GM20000 (cell line): Measurements from ENCODE around the gene USP43.

Experiments used
- DNase-seq: peaks from one replicate; pipeline ENCODE4 v3.0.0; 2012; ENCODE audit warnings: low spot score
- CTCF ChIP-seq: IDR thresholded peaks from 2 replicates; pipeline ENCODE4 v1.5.1; 2012; ENCODE audit warnings: mild to moderate bottlenecking, control low read depth; ENCODE audit errors: extremely low read depth, missing control alignments

The USP43 gene

GRCh38 chr17:9729735-9730420, 84.6 kb downstream of the USP43 start:
- no peak for DNase-seq
- TF ChIP-seq CTCF = no peak

GRCh38 chr17:9750524-9750923, 105.2 kb downstream of the USP43 start:
- DNase-seq = no peak
- TF ChIP-seq CTCF = no peak

GRCh38 chr17:9755083-9755482, 109.8 kb downstream of the USP43 start:
- no peak for TF ChIP-seq CTCF
- no peak for DNase-seq

- TF ChIP-seq CTCF = no peak
- no peak for DNase-seq
These were observed 114.9 kb downstream of the USP43 start for GRCh38 chr17:9760266-9760665.

- DNase-seq = no peak
- no peak for TF ChIP-seq CTCF
These were observed 118.3 kb downstream of the USP43 start for GRCh38 chr17:9763643-9764042.

GRCh38 chr17:9765322-9765721, 120.0 kb downstream of the USP43 start:
- DNase-seq = no peak
- TF ChIP-seq CTCF = no peak

GRCh38 chr17:9766970-9767369, 121.7 kb downstream of the USP43 start:
- DNase-seq = no peak
- no peak for TF ChIP-seq CTCF
